Neural progenitor cell (in vitro differentiated cells): ENCODE measurements around the gene PPP6R3.

Experiments
- EZH2phosphoT487 ChIP-seq: fragments of 200-600 bp; sonication (generic); IDR thresholded peaks from 2 replicates; pipeline ENCODE4 v1.6.1; 2017; ENCODE audit warnings: antibody characterized with exemption
- TF ChIP-seq, protein P1 (sequence below): fragments of 200-600 bp; sonication (generic); IDR thresholded peaks from 2 replicates; pipeline ENCODE4 v1.5.1; 2017; ENCODE audit warnings: antibody characterized with exemption, mild to moderate bottlenecking

DNA sequence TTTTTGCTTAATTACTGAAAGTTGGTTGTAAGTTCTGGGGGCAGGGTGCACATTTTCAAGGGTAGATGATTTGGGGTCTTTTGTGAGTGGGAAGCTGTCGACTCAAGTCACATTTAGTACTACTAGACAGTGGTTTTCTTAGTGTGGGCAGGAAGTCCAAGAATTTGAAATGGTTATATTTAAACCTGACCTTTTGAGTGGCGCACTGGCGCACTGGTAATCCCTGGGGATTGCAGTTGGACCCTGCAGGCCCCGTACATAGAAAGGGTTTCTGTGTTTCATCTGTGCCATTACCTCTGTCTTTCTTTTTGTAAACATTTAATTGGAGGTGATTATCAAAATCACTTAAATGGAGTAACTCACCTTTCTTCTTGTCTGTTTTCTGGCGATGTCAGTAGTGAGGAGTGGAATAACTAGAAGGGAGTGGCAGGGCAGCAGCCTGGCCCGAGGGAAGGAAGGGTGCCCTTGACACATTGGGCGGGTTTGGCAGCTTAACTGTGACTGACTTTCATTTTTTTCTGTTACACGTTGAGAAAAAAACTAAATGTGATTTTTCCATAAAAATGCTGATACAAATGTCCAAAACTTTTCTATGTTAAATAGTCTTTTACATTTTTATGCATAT is 122.0 kb downstream of the PPP6R3 start:
- TF ChIP-seq, protein P1, sequence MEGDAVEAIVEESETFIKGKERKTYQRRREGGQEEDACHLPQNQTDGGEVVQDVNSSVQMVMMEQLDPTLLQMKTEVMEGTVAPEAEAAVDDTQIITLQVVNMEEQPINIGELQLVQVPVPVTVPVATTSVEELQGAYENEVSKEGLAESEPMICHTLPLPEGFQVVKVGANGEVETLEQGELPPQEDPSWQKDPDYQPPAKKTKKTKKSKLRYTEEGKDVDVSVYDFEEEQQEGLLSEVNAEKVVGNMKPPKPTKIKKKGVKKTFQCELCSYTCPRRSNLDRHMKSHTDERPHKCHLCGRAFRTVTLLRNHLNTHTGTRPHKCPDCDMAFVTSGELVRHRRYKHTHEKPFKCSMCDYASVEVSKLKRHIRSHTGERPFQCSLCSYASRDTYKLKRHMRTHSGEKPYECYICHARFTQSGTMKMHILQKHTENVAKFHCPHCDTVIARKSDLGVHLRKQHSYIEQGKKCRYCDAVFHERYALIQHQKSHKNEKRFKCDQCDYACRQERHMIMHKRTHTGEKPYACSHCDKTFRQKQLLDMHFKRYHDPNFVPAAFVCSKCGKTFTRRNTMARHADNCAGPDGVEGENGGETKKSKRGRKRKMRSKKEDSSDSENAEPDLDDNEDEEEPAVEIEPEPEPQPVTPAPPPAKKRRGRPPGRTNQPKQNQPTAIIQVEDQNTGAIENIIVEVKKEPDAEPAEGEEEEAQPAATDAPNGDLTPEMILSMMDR = no peak
- no peak for TF ChIP-seq EZH2phosphoT487
